Fibroblast of lung (primary cell): Measurements from ENCODE around the gene ZCCHC7. TPM values are rescaled to one million over a fixed set of nuclear protein-coding genes. Genes with fewer than 3 reads are reported as not detected.

Source experiments
- DNase-seq, 2 donors: peaks; one replicate each; pipeline versions ENCODE4 v3.0.0 to v3.0.0-alpha.2; 2010; ENCODE audit warnings: low read depth in 2 of 2
- H2AFZ ChIP-seq: 2 replicates; pipeline ENCODE4 v1.5.1; 2012; ENCODE audit warnings: low read length, control low read depth, inconsistent platforms
- H3K27ac ChIP-seq: 2 replicates; pipeline ENCODE4 v1.5.1; 2011; ENCODE audit warnings: low read length, control low read depth; ENCODE audit not compliant: insufficient read depth
- H3K27me3 ChIP-seq: 2 replicates; pipeline ENCODE4 v1.5.1; 2011; ENCODE audit warnings: mild to moderate bottlenecking, low read length; ENCODE audit not compliant: control insufficient read depth, insufficient read depth
- H3K36me3 ChIP-seq: 2 replicates; pipeline ENCODE4 v1.5.1; 2011; ENCODE audit warnings: low read length; ENCODE audit not compliant: control insufficient read depth, insufficient read depth
- H3K4me1 ChIP-seq: 2 replicates; pipeline ENCODE4 v1.5.1; 2011; ENCODE audit warnings: low read length; ENCODE audit not compliant: control insufficient read depth, insufficient read depth; ENCODE audit errors: extremely low read depth
- H3K4me2 ChIP-seq: 2 replicates; pipeline ENCODE4 v1.5.1; 2011; ENCODE audit warnings: low read length, control low read depth; ENCODE audit not compliant: insufficient read depth; ENCODE audit errors: extremely low read depth
- H3K4me3 ChIP-seq, 4 experiments: fragments of 200-600 bp in 1 of 4; sonication (generic) in 1 of 4; replicated peaks in 1 of 4; 2 replicates each; pipeline ENCODE4 v1.5.1; 2011 to 2016; ENCODE audit warnings: low read length in 4 of 4, low read depth in 3 of 4, mild to moderate bottlenecking in 3 of 4, control low read depth in 2 of 4, inconsistent platforms in 1 of 4, mixed read lengths in 1 of 4; ENCODE audit not compliant: insufficient read depth in 1 of 4; ENCODE audit errors: control extremely low read depth in 1 of 4
- H3K79me2 ChIP-seq: 2 replicates; pipeline ENCODE4 v1.5.1; 2012; ENCODE audit warnings: mild to moderate bottlenecking, low read length, inconsistent platforms; ENCODE audit not compliant: control insufficient read depth, insufficient read depth
- H3K9ac ChIP-seq: 2 replicates; pipeline ENCODE4 v1.5.1; 2011; ENCODE audit warnings: mild to moderate bottlenecking, low read length, control low read depth; ENCODE audit not compliant: insufficient read depth
- H3K9me3 ChIP-seq: 2 replicates; pipeline ENCODE4 v1.5.1; 2012; ENCODE audit warnings: low read depth, low read length; ENCODE audit not compliant: control insufficient read depth, insufficient read depth
- H4K20me1 ChIP-seq: 2 replicates; pipeline ENCODE4 v1.5.1; 2011; ENCODE audit warnings: low read length; ENCODE audit not compliant: control insufficient read depth, insufficient read depth; ENCODE audit errors: extremely low read depth
- CTCF ChIP-seq, 2 donors: IDR thresholded peaks in 1 of 2; conservative IDR thresholded peaks in 1 of 2; 1 replicate in 1 of 2; 2 replicates in 1 of 2; pipeline ENCODE4 v1.5.1; 2011 to 2012; ENCODE audit warnings: low read length in 2 of 2, control low read depth in 1 of 2, inconsistent platforms in 1 of 2, low read depth in 1 of 2, mild to moderate bottlenecking in 1 of 2
- EZH2 ChIP-seq: IDR thresholded peaks from 2 replicates; pipeline ENCODE4 v1.5.1; 2012; ENCODE audit warnings: low read length, control low read depth, mild to moderate bottlenecking; ENCODE audit errors: missing control alignments
- polyA plus RNA-seq, 2 donors: library from polyadenylated mRNA; depleted of rRNA in 1 of 2; stranded (reverse) in 1 of 2; unstranded in 1 of 2; fragments of >200 nt; gene quantifications; 2 replicates each; pipeline ENCODE4 v1.2.1, GENCODE V29; 2011 to 2012; ENCODE audit warnings: missing spikeins in 1 of 2
- total RNA-seq: library from RNA; depleted of rRNA; stranded (reverse); fragments of >200 nt; gene quantifications from 2 replicates; pipeline ENCODE4 v1.2.1, GENCODE V29; 2014

Gene ZCCHC7
- total and polyA plus RNA-seq, 2 donors (not counting 1 experiment from before 2014, with no cell fraction given) = 15.0 to 23.8 TPM

GRCh38 chr9:37121881-37122280, 1.5 kb downstream of the ZCCHC7 start:
- Histone ChIP-seq H3K4me1 (no peaks in the 10 kb centered on the region), H3K4me2 (peak overlapping the region; percentile 64), H4K20me1 (no peaks in the 10 kb centered on the region), H3K79me2 (peaks cover 44% of the 10 kb centered on the region), H3K27me3 (no peaks in the 10 kb centered on the region), H3K36me3 (no peaks in the 10 kb centered on the region), H3K27ac (no peak overlapping the region), H2AFZ (no peak overlapping the region), H3K9ac (no peak overlapping the region), H3K4me3 (peak overlapping the region; percentile 24 to 99 (median 93)), H3K9me3 (no peaks in the 10 kb centered on the region)
- peak in 1 of 2 donors; percentile 18 for DNase-seq
- no peak for TF ChIP-seq CTCF (conservative IDR thresholded peaks at IDR 0.05 in 1 of 2, IDR thresholded peaks at IDR 0.05 in 1 of 2; ENCODE audit: low read depth in 1 of 2, low read length in 2 of 2)
- TF ChIP-seq EZH2 = no peak

- no peaks in the 10 kb centered on the region for H3K27me3 ChIP-seq
- peak in 1 of 2 donors; percentile 6 for DNase-seq
- peaks cover 42% of the 10 kb centered on the region for H3K79me2 ChIP-seq
Measured at GRCh38 chr9:37126214-37126788, 5.9 kb downstream of the ZCCHC7 start.

GRCh38 chr9:37127018-37127417, 6.6 kb downstream of the ZCCHC7 start:
- Histone ChIP-seq H3K79me2 (peaks cover 38% of the 10 kb centered on the region), H3K9me3 (no peaks in the 10 kb centered on the region), H3K4me3 (no peak overlapping the region), H3K36me3 (no peaks in the 10 kb centered on the region), H3K27me3 (no peaks in the 10 kb centered on the region), H4K20me1 (no peaks in the 10 kb centered on the region), H3K4me2 (no peak overlapping the region), H3K27ac (no peak overlapping the region), H3K4me1 (no peaks in the 10 kb centered on the region), H3K9ac (no peak overlapping the region), H2AFZ (no peak overlapping the region)
- DNase-seq = no peak
- TF ChIP-seq EZH2 (no peak), CTCF (conservative IDR thresholded peaks at IDR 0.05 in 1 of 2, IDR thresholded peaks at IDR 0.05 in 1 of 2; ENCODE audit: low read depth in 1 of 2, low read length in 2 of 2) (no peak)

More at GRCh38 chr9:37126214-37126788, 5.9 kb downstream of the ZCCHC7 start:
- Histone ChIP-seq H3K27ac (no peak overlapping the region), H3K4me1 (no peaks in the 10 kb centered on the region), H3K4me3 (no peak overlapping the region), H2AFZ (no peak overlapping the region), H3K9me3 (no peaks in the 10 kb centered on the region), H3K36me3 (no peaks in the 10 kb centered on the region), H3K4me2 (no peak overlapping the region), H3K9ac (no peak overlapping the region), H4K20me1 (no peaks in the 10 kb centered on the region)
- TF ChIP-seq EZH2 (no peak), CTCF (conservative IDR thresholded peaks at IDR 0.05 in 1 of 2, IDR thresholded peaks at IDR 0.05 in 1 of 2; ENCODE audit: low read depth in 1 of 2, low read length in 2 of 2) (no peak)
